ENCODE data around the gene PRODH2.
"Not testable (repeated sequence)": the region's sequence is repeated elsewhere in the genome, so short reads cannot be mapped to it uniquely, and the experiment has no call there.

Gene PRODH2

DNA sequence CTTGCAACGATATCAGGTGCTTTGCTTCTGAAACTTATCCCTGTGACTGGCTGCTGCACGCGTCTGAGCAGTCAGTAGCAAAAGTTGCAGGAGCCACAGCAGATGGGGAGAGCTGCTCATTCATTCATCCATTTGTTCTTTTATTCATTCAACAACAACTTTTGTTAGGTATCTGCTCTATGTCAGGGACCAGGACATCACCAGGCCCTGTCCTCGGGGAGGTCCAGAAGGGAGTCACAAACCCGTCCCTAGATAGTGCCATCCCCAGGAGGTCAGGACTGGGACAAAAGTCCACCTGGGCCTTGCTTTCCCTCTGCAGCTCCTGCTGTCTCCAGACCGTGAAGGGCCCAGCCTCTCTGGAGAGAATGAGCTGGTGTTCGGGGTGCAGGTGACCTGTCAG lies 34.7 kb downstream of the PRODH2 start:
- no peak for DNase-seq

DNA sequence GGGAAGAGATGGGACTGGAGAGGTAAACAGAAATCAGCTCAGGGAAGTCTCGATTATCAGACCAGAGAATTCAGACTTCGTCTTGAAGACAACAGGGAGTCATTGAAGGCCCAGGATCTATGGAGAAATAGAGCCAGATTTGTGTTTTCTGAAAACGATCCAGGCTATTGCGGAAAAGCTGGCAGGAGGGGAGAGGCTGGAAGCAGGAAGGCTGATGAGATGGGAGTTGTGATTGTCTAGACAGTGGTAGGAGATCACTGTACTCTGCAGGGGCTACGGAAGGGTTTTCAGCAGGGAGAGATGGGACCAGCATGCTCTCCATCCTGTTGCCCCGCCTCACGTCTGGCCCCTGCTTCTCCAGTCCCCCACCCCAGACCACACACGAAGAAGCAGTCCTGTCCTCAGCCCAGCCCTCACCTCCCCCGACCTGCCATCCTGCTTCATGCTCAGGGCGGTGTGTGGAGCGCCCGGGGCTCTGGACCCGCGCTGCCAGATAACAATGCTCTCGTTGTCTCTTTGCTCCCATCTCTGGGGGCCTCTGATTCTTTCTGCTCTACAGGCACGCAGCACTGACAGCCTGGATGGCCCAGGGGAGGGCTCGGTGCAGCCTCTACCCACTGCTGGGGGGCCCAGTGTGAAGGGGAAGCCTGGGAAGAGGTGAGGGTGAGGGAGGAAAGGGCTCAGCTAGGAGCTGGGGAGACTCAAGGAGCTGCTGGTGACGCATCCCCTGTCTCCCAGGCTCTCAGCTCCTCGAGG lies 35.4 kb downstream of the PRODH2 start:
- no peak for DNase-seq

DNA sequence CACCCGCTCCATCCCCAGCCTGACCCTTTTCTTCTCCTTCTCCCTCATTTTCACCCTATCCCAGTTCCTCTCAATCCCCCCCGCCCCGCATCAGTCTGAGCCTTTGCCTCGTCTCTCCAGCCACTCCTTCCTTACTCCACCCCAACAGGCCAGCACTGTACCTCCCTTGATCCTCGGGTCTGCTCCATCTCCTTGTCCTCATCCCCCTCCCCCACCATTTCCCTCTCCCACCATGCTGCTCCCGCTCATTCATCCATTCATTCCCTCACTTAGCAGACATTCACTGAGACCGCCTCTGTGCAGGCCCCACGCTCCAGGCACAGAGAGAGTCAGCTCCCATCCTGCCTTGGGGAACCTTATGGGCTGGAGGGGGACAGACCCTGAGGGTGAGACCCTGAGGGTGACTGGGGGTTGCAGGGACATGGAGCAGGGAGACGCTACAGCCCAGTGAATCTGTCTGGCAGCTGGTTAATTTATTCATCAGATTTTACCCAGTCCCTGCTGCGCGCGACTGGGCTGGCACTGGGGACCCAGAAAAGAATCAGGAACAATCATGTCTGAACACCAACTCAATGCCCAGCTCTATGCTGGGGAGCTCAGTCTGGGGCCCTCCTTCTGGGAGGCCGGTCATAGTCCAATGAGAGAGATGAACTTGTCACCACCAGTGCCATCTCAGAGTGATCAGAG lies 36.4 kb downstream of the PRODH2 start:
- DNase-seq, result no peak

DNA sequence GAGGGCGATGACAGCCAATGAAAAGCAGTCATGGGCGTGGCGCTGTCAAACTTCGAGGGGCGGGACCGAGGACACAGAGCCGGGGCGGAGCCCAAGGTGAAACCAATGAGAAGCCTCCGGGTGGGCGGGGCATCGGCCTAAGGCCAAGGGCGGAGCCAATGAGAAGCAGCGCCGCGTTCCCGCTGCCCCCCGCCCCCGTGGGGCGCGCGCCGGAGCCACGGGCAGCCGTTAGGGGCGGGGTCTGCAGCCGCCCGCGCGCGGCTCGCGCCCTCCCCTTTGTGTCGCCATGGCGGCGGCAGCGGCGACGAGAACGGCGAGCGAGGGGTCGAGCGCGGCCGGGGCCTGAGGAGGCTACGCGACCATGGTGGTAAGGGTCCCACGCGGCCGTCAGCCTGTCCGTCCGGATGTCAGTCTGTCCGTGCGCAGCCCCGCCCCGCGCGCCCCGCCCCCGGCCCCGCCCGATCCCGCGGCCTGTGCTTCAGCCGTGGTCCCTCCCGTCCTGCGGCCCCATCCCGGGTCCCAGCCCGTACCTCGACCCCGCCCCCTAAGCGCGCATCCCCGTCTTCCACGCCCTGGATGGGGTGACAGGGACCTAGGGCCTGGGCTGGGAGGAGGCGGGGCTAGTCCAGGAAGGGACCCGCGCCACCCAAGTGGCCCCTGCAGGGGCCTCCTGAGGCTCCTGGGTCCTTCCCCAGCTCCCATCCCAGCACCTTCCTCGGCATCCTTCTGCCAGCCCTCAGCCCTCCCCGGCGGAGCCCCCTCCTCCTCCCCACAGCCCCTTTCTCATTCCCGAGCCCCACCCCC lies 37.1 kb downstream of the PRODH2 start, which contains the start of gene ARHGAP33:
TSS of gene ARHGAP33 (plus strand) at position 267 of the 804 bp plus-strand sequence. CDS start at position 362, 95 bp downstream.
- peak; percentile 99 for DNase-seq

DNA sequence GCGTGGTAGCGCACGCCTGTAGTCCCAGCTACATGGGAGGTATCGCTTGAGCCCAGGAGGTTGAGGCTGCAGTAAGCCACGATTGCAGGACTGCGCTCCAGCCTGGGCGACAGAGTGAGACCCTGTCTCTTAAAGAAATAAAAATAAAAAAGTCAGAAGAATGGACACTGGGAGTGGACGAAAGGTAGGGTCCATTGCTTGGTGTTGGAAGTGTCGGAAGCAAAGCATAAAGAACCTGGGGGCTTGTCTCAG lies 37.7 kb downstream of the PRODH2 start:
- no peak for DNase-seq

DNA sequence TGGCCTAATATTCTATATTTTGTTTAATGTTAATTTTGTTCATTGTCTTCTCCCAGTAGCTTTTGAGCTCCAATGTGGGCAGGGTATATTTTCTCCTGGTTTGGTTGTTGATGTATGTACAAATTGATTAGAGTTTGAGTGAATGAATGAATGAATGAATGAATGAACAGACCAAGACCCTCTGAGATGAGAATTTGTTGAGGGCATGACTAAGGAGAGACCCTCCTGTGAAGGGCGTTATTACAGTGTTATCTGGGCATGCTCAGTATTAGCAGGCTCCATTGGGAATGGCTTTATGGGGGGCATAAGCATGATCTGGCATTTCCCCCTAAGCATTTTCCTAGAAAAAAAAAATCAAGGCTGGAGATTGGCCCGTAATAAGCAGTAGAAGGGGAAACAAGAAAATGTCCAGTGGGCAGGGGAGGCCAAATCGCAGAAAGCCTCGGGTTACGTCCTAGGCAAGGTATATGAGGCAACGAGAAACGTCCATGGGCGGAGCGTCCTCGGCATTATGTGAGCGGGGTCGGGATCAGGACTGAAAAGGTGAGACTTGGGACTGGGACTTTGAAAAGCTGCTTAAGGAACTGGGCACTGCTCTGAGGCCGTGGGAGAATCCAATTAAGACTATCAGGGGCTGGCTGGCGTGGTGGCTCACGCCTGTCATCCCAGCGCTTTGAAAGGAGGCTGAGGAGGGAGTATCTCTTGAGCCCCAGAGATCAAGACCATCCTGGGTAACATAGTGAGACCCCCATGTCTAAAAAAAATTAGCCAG lies 38.2 kb downstream of the PRODH2 start:
- DNase-seq, result no peak

DNA sequence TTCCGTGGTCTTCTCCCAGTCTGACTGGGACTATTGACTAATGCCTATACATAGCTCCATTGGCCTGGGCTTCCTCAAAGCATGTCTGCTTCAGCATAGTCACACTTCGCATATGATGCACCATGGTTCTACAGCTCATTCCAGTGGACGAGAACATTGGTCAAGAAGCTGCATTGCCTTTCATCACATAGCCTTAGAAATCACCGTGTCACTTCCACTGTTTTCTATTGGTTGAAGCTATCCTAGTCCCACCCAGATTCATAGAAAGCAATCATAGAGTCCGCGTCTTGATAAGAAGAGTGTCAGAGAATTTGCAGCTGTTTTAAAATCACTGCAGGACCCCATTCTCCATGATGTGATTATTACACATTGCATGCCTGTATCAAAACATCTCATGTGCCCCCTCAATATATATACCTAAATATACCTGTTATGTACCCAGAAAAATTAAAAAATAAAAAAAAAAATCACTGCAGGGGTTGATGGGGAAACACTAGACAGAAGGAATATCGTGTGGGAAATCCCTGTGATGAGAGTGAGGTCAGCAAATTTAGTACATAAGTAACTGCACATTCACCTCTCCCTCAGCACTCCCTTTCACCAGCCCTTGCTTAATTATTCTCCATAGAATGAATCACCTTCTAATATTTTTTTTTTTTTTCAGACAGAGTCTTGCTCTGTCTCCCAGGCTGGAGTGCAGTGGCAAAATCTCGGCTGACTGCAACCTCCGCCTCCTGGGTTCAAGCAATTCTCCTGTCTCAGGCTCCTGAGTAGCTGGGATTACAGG lies 39.4 kb downstream of the PRODH2 start:
- DNase-seq, result no peak

DNA sequence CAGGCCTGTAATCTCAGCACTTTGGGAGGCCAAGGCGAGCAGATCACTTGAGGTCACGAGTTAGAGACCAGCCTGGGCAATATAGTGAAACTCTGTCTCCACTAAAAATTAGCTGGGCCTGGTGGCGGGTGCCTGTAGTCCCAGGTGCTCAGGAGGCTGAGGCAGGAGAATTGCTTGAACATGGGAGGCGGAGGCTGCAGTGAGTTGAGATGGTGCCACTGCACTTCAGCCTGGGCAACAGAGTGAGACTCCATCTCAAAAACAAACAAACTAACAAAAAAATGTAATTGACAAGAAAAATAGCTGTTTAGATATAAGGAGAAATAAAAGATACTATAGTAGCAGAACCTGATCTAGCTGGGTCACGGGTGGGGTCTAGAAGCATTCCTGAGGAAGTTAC lies 40.3 kb downstream of the PRODH2 start:
- DNase-seq, result not testable (repeated sequence)

DNA sequence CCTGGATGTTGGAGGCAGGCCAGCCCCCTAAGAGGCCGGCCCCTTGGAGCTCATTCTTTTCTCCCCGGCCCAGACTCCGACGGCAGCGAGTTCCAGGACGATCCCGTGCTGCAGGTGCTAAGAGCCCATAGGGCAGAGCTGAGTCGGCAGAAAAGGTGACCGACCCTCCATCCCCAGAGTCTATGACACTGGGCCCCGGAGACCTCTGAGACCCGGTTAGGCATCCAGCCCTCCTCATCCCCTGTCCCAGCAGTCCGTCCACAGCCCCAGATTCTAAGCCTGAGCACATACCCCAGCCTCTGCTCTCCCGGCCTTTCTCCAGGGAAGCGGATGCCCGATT lies 44.6 kb downstream of the PRODH2 start:
- DNase-seq, result no peak

DNA sequence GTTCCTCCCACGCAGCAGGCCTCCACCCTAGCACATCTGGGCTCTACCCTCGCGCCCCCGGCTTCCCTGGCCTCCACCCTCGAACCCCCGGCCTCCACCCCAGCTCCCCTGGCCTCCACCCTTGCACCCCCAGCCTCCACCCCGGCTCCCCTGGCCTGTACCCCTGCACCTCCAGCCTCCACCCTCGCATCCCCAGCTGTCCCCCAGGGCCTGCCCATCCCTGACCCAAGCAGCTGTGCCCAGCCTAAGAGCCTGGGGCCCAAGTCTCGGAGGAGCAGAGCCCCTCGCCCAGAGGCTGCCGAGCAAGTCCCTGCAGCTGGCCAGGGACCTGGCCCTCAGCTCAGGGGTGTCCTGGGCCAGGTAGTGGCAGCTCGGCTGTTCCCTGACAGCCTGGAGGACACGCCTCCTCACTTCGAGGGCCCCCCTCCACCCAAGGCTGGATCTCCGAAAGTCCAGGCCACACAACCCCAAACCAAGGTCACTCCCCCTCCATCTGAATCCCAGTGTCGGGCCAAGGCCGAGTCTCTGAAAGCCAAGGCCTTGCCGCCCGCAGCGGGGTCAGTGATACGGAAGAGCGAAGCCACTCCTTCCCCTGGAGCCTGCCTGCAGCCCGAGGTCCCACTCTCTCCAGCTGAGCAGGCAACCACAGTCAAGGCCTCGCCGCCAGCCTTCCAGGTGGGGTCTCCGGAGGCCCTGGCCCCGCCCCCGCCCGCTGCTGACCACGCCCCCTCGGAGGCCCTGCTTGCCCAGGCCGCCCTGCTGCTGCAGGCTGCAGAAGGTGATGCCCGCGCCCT lies 45.2 kb downstream of the PRODH2 start:
- DNase-seq, result no peak

DNA sequence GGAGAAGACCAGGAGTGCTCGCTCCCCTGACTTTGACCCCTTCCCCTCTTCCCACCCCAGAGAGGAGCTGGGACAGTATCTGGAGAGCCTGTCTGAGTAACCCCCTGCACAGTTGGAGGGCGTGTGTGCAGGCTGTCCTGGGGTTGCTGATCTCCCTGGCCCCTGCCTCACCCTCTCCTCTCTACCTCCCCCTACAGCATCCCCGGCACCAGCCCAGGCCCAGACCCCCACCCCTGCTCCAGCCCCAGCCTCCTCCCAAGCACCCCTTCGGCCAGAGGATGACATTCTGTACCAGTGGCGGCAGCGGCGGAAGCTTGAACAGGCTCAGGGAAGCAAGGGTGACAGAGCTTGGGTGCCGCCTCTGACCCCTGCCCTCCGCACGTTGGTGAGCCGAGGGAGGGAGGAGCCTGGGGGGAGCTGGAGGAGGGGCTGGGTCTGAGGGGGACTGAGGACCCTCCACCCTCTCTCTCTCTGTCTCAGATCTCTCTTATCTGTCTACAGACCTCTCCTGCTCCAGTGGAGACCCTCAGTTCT lies 46.0 kb downstream of the PRODH2 start:
- DNase-seq, result no peak

DNA sequence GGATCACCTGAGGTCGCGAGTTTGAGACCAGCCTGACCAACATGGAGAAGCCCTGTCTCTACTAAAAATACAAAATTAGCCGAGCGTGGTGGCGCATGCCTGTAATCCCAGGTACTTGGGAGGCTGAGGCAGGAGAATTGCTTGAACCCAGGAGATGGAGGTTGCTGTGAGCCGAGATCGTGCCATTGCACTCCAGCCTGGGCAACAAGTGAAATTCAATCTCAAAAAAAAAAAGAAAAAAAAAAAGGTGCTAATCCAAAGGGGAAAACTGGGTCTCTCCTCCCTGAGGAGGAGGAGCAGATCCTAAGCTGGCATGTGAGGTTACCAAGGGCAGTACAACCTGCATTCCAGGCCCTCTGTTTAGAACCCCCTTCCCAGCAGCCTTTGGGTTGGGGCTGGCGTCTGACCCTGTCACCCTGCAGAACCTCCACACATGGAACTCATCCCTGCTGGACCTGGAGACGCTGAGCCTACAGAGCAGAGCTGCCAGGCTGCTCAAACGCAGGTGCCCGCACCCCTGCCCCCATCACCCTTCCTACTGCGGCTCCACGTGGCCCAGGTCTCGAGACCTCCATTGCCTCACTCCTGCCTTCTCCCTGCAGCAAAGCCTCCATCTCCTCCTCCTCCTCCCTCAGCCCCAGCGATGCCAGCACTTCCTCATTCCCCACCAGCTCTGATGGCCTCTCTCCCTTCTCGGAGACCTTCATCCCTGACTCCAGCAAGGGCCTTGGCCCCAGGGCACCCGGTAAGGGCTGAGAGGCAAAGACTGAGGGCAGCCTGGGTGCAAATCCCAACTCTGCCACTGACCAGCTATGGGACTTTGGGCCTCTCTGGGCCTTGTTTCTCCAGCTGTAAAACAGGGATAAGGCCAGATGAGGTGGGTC lies 48.0 kb downstream of the PRODH2 start:
- no peak for DNase-seq

DNA sequence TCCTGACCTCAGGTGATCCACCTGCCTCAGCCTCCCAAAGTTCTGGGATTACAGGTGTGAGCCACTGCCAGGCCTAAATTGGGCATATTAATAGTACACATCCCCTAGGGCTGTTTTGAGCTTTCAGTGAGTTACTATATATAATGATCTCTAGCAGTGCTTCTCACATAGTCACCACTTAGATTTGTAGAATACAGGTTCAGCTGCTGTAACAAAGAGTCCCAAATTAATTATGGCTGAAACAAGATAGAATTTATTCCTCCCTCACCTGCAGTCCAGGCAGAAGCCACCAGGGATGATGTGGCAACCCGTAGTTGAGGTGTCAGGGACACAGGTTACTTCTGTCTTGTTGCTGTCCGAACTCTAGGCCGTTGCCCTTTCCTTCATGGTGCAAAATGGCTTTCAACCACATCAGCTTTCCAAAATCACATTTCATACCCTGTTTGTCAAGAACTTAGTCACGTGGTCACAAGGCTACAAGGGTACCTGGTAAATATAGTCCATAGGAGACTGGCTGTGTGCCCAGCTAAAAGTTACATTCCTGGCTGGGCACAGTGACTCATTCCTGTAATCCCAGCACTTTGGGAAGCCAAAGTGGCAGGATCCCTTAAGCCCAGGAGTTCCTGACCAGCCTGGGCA lies 51.8 kb downstream of the PRODH2 start:
- no peak for DNase-seq

DNA sequence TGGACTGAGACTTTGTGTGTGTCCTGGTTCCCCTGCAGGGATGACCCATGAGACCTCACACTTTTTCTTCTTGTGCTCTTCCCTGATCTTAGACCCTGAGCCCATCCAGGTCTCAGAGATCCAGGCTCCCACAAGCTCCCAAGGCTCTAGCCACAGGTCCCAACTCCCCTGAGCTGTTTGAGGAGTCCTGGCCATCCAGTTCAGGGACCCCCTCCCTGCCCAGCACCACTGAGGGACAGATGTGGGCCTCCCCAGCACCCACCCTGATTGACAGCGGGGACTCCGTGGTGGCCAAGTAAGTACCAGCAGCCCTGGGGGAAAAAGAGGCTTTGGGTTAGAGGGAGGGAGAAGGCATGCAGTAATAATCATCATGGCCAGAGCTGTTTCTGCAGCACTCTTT lies 52.9 kb downstream of the PRODH2 start:
- no peak for DNase-seq

DNA sequence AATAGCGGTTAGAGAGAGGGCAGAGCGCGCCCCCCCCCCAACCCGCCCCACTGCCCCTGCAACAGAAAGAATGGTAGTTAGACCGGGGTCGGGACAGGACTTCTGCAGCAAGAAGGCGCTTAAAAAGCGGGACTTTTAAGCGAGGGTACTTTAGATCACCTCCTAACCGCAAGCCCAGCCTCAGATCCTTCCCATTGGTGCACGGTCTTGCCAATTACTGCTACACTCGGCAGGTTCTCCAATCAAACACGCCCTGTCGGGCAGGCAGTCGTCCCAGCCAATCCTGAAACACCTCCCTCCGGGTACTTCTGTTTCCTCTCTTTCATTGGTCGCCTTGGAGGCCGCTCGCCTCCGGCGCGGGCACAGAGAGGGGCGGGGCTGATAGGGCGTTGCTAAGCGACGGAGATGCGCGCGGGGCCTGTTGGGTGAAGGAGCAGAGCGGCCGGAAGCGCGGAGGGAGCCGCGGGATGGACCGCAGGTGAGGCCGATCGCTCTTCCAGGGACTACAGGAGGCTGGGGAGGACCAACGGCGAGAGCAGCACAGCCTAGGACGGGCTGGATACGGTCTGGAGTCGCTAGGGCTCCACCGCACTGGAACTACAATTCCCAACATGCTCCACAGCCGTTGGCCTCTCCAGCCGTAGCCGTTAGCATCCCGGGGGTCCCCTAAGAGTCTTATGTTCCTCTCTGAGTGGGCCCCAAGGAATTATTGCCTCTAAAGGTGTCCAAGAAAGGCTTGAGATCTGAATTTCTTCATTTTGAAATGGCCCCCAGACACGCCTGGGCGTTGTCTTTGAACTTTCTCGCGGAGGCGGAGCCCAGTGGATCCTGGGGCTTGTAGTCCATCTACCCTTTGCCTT lies 54.7 kb downstream of the PRODH2 start, which contains the start of gene PROSER3:
TSS of gene PROSER3 (plus strand) at position 428 of the 860 bp plus-strand sequence. CDS start at position 468, 40 bp downstream.
- DNase-seq, result peak; percentile 99

DNA sequence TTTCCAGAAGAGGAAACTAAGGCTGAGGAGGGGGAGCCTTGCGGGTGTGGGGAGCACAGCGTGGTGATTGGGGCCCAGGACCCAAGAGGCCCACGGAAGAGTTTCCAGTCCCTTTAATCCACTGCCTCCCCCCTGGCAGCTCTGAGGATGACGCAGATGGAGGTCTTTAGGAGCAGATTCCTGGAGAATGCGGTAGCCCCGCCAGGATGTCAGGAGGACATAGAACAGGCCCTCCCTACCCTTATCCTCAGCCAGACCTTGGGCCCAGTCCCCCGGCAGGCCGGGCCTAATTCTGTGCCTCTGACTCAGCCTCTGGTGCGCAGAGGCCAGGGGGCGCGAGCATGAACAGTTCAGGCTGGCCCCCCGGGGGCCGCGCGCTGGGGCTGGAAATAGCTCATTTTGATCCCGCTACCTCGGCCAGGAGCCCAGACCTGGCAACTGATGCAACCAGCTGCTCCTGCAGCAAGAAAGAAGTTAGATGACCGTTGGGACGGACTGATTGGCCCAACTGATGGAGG lies 55.4 kb downstream of the PRODH2 start:
- peak; percentile 96 for DNase-seq

DNA sequence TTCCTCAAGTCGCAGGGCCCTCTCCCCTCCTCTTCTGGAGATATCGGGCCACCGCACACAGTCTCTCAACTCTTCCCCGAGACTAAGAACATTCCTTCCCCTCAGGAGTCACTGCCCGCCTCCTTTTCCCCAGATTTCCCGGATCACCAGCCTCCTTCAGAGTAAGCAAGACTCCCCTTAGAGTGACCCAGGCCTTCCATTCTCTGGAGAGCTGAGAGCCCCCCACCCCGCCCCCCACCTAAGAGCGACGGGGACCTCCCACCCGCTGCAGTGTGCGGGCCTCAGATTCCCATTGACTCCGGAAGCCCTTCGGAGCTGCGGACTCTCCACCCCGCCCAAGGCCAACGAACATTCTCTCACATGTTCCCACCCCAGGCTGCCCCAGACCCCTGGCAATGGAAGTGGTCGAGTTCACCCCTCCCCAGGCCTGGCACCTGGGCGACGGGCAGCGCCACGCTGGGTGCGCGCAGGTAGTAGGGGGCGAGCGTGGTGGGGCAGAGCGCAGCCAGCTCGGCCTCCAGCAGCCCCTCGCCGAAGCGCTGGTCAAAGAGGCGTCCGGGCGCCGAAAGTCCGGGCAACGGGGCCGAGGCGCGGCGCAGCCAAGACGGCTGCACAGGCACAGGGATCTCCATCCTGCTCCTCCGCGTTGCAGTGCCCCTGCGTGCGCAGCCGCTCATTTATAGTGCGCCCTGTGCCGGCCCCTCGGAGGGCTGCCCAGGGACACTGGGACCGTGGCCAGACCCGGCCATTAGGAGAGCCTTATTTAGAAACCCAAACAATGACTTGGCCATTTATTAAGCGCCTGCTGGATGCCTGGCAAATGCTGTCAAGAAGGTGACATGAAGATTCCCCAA lies 56.0 kb downstream of the PRODH2 start, which contains the start of gene HSPB6:
TSS of gene HSPB6 (minus strand) at position 653 of the 854 bp plus-strand sequence. CDS start at position 632, 21 bp downstream.
- DNase-seq, result peak; percentile 82
